Raji (cell line): ENCODE measurements around the gene OLFML1.

Experiments
- POLR2A ChIP-seq: IDR thresholded peaks from 2 replicates; pipeline ENCODE4 v1.6.1; 2011; ENCODE audit warnings: low read depth, low read length, control low read depth; ENCODE audit not compliant: insufficient read depth

The OLFML1 gene

DNA sequence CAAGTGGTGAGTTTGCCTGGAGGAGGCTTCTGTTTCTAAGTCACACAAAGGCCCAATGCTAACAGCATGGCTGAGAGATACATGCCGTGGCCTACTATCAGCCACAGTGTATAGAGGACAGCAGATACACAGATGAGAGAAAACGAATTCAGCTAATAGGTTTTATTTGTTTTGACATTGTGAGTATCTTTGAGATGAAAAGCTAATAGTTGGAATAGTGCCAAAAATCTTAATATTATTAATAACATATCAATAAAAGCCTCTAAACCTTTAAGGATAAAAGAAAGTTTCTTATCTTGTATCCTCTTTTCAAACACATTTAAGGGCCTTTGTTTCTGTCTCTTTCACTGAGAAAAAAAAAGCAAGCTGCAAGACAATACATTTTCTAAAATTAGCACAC lies 30.5 kb upstream of the OLFML1 start:
- no peak for TF ChIP-seq POLR2A

DNA sequence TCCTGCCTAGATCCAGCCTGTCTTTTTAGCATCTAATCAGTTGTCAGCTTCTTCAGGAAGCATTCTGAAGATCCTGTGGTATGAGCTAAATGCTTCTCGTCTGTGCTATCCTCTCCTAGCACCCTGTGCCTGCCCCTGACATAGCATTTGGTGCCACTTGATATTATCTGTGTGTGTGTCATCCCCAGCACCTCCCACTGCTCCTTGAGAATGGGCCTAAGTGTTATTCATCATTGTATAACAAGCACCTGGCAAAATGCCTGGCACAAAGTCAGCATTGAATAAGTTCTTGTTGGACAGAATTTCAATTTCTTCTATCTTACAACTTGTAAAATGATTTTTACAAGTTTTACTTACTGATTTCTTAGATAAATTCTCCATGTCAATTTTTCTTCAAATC lies 28.1 kb upstream of the OLFML1 start:
- no peak for TF ChIP-seq POLR2A

GRCh38 chr11:7462706-7463105 lies 22.6 kb upstream of the OLFML1 start:
- TF ChIP-seq POLR2A = no peak

DNA sequence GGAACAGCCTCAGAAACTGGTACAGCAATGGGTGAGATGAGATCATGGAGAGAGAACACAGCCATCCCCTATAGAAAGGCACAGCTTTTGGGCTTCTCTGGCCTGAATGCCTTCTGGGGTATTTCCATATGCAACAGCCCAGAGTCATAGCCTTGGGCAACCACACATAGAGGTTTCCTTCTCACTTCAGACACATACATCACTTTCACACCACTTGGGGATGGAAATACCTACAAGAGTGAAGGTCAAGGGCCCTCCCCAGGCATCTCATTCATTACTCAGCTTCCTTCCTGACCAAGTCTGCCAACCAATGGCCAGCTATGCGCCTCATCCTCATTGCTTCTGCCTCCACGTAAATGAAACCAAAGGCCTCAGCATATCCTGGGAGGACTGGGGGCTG lies 17.7 kb upstream of the OLFML1 start:
- TF ChIP-seq POLR2A = no peak

GRCh38 chr11:7469351-7469865 lies 15.9 kb upstream of the OLFML1 start:
- TF ChIP-seq POLR2A = no peak

DNA sequence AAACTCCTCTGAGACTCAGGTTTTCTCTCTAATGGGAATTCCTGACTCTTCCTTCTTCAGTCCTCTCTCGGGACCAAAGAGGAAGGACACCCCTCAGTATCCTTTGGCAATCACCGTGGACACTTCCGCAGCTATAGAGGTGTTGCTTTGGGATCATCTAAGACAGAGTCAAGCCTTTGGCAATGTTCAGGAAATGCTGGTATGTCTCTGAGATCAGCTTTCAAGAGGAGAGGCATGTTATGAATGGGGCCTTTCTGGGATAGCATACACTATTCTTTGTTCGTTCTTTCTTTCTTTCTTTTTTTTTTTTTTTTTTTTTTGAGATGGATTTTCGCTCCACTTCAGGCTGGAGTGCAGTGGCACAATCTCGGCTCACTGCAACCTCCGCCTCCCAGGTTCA lies 14.2 kb upstream of the OLFML1 start:
- no peak for TF ChIP-seq POLR2A

- peak; percentile 41 for TF ChIP-seq POLR2A
Measured at GRCh38 chr11:7473717-7474116, 11.6 kb upstream of the OLFML1 start.

GRCh38 chr11:7480113-7480512 lies 5.2 kb upstream of the OLFML1 start:
- no peak for TF ChIP-seq POLR2A

DNA sequence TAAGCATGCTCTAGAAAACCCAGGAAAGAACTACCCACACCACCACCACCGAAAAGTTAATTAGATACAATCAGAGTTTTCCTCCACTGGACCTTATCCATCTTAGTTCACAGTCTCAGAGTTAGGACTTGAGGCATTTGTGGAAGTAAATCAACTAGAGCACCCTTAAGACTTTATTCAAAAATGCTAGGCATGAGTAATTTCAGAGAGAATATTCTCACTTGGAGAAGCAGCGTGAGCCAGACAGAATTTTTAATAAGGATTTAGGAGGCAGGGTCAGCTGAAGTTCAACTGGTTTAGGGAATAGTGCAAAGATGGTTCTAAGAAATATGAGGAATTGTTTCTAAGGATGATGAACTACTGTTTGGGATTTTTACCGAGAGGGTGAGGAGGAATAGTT lies 1.2 kb upstream of the OLFML1 start:
- TF ChIP-seq POLR2A = no peak

- TF ChIP-seq POLR2A = no peak
Measured at GRCh38 chr11:7484645-7485044, 661 bp upstream of the OLFML1 start.

DNA sequence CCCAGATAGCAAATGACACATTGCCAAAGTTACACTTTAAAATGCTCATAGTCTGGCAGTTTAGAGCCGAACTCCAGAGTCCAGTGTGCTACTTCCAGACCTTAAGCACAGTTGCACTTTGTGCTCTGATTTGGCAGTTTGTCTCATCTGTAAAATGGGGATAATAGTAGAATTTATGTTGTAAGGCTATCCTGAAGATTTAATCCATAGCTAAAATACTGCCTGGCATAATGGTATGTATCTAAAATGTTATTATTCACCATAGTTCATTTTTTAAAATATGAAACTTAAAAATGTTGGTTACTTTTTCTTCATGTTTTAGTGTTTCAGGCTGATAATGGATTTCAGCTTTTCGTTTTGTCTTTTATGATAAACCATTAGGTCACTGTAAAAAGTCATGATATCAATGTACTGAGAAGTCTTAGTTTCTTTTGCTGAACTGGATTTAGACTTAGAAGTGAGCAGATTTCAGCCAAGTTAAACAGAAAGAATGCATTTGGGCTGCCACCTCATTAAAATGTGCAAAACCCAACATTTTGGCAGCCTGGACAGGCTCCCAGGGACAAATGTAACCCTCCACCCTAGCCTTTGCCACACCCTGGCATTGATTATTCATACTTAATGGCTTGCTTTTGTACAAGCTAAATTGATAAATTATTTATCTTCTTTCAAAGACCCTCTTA lies 933 bp downstream of the OLFML1 start:
- no peak for TF ChIP-seq POLR2A

- TF ChIP-seq POLR2A = no peak
Measured at GRCh38 chr11:7486781-7487140, 1.5 kb downstream of the OLFML1 start.

DNA sequence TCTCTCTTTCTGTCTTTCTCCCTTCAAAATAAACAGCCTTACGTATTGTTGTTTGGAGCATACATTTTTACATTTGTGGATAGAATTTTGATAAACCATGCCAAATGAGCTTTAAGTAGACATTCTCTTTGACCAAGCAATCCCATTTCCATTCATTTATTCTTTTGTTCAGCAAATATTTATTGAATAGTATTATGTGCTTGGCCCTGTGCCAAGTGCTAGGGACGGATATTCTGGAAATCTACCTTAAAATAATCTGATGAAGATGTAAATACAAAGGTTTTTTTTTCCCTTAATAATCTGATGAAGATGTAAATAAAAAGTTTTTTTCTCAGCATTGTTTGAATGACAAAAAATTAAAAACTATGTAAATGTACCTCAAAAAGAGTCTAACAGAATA lies 2.1 kb downstream of the OLFML1 start:
- no peak for TF ChIP-seq POLR2A

GRCh38 chr11:7488681-7489080 lies 3.4 kb downstream of the OLFML1 start:
- TF ChIP-seq POLR2A = no peak

GRCh38 chr11:7489376-7489775 lies 4.1 kb downstream of the OLFML1 start:
- TF ChIP-seq POLR2A = no peak

- no peak for TF ChIP-seq POLR2A
Measured at GRCh38 chr11:7490054-7490453, 4.7 kb downstream of the OLFML1 start.

DNA sequence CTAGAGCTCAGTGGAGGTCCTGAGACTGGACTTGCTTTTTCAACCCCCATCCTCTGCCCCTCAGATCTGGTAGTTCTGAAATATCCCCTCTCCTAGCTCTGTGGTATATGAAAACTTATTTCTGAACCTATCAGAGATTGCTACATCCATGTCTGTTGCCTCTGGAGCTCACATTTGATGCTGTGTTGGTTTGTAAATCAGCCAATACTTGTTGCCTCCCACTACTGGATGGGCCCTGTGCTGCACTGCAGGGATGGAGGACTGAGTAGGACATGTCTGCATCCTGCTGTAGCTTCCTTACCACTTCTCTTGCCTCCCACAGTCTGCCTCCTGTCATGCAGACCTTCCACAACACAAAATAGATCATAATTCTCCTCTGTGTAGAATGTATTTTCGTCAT lies 5.2 kb downstream of the OLFML1 start:
- TF ChIP-seq POLR2A = no peak
